Left forelimb (tissue), 1 donor: ENCODE measurements around the gene ZNF691.
"Not testable (repeated sequence)": the region's sequence is repeated elsewhere in the genome, so short reads cannot be mapped to it uniquely, and the experiment has no call there.

Source experiments
- DNase-seq: peaks from one replicate; pipeline ENCODE4 v3.0.0-alpha.2; 2018; ENCODE audit warnings: low spot score

ZNF691 gene

DNA sequence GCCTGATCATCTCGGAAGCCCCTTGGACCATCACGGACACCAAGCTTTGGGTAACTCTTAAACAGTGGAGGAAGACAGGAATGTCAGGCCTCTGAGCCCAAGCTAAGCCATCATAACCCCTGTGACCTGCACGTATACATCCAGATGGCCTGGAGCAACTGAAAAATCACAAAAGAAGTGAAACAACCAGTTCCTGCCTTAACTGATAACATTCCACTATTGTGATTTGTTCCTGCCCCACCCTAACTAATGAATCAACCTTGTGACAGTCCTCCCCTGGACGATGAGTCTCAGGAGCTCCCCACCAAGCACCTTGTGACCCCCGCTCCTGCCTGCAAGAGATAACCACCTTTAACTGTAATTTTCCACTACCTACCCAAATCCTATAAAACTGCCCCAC, 13.0 kb downstream of the ZNF691 start:
- DNase-seq: not testable (repeated sequence)

DNA sequence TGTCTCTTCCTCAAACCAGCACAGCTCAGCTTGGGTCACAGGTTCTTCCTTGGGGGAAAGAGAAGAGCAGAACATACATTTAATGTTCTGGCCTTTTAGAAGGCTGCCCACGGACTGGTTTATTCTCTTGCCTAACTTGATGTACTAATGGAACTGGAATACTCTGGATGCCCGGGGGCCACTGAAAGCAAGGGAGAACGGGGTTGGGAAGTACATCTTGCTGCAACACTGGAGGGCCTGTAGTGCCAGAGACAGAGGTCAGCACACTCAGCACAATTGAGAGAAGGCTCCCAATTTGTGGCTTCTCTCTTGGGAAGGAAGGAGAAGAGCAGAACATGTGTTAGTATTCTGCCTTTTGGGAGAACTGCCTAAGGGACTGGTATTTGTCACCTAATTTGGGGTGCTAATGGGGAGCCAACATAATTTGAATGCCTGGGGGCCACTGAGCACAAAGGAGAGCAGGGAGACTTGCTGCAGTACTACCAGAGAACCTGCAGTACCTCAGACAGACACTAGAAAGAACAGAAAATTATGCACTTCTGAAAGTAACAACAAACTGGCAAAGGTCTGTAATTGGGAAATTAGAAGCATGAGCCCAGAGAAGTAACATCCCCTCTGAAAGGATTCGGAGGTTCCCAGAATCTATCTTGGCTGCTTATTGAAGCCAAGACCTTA, 14.1 kb downstream of the ZNF691 start:
- no peak for DNase-seq

DNA sequence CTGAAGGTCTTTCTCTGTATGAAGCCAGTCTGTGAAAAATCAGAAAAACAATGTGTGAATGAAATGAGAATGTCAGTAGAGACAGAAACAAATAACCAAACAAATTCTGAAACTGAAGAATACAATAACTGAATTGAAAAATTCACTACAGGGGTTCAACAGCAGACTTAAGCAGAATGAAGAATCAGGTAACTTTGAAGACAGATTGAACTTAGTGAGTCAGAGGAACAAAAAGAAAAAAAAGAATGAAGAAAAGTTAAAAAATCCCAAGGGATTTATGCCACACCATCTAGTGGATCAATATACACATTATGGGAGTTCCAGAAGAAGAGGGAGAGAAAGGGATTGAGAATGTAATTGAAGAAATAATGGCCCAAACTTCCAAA, 14.6 kb downstream of the ZNF691 start:
- no peak for DNase-seq

DNA sequence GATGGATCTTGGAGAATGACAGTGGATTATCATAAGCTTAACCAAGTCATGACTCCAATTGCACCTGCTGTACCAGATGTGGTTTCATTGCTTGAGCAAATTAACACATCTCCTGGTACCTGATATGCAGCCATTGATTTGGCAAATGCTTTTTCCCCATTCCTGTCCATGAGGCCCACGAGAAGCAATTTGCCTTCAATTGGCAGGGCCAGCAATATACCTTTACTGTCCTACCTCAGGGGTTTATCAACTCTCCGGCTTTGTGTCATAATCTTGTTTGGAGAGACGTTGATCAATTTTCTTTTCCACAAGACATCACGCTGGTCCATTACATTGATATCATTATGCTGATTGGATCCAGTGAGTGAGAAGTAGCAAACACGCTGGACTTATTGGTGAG, 20.1 kb downstream of the ZNF691 start:
- no peak for DNase-seq

DNA sequence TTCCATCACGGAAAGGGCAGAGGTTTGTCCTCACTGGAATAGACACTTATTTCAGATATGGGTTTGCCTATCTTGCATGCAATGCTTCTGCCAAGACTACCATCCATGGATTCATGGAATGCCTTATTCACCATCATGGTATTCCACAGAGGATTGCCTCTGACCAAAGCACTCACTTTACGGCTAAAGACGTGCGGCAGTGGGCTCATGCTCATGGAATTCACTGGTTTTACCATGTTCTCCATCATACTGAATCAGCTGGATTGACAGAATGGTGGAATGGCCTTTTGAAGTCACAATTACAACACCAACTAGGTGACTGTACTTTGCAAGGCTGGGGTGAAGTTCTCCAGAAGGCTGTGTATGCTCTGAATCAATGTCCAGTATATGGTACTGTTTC, 22.1 kb downstream of the ZNF691 start:
- not testable (repeated sequence) for DNase-seq

- DNase-seq: not testable (repeated sequence)
Measured at GRCh38 chr1:42869254-42869653, 22.8 kb downstream of the ZNF691 start.

- not testable (repeated sequence) for DNase-seq
Measured at GRCh38 chr1:42869751-42870150, 23.3 kb downstream of the ZNF691 start.

DNA sequence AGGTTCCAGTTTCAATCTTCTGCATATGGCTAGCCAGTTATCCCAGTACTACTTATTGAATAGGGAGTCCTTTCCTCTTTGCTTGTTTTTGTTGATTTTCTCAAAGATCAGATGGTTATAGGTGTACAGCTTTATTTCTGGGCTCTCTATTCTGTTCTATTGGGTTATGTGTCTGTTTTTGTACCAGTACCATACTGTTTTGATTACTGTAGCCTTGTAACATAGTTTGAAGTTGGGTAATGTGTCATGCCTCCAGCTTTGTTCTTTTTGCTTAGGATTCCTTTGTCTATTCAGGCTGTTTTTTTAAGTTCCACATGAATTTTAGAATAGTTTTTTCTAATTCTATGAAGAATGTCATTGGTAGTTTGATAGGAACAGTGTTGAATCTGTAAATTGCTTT, 26.7 kb downstream of the ZNF691 start:
- not testable (repeated sequence) for DNase-seq

GRCh38 chr1:42873670-42874069, 27.3 kb downstream of the ZNF691 start:
- no peak for DNase-seq

DNA sequence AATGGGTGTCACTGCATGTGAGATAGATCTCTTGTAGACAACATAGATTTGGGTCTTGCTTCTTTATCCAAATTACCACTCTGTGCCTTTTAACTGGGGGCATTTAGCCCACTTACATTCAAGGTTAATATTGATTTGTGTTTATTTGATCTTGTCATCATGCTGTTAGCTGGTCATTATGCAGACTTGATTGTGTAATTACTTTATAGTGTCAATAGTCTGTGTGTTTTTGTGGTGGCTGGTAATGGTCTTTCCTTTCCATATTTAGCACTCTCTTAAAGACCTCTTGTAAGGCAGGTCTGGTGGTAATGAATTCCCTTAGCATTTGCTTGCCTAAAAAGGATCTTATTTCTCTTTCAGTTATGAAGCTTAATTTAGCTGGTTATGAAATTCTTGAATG, 29.6 kb downstream of the ZNF691 start:
- DNase-seq: no peak

- no peak for DNase-seq
Measured at GRCh38 chr1:42877380-42877779, 31.0 kb downstream of the ZNF691 start.

- DNase-seq: no peak
Measured at GRCh38 chr1:42880384-42880783, 34.0 kb downstream of the ZNF691 start.

DNA sequence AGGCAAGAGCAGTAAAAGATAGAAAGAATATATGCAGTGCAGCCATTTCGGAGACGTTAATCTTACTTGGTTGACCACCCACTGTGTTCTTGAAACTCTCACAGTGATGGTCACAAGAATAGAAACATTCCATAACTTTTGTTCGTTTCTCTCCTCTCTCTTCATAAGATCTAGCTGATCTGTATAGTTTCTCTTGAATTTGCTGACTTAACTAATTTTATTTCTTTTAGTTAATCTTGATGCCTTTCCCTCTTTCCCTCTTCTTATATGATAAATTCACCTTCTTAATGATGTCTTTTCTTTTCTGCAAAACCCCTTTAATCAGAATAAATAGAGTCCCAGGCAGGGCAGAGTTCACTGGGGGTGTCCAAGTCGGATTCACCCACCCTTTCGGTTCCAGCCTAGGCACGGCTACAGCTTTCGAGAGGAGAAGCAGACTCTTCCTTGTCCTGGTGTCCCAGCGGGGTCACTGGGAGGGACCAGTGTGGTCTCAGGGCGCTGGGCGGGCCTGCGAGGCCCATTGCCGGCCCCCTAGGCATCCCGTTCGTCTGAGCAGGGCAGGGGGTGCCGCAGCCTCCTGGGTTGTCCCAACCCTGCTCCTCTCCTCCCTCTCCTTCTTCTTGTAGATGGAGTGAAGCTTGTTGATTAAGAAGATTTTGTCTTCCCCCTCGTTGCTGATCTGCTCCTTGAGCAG, 39.8 kb downstream of the ZNF691 start:
- DNase-seq: no peak

DNA sequence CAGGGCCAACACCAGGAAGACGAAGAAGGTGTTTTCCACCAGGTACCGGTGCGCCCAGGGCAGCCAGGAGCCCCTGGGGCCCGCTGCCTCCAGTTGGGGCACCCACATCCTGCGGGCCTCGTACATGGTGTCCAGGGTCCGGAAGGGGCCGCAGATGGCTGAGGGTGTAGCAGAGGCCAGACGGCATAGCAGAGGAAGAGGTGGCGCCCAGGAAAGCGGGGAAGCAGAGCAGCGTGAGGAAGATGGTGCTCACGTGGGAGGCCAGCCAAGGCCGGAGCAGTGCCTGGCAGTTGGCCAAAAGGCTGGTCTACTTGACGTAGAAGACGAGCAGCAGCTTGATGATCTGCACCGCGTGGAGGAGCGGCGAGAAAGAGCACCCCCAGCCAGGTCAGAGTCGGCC, 40.4 kb downstream of the ZNF691 start:
- no peak for DNase-seq

DNA sequence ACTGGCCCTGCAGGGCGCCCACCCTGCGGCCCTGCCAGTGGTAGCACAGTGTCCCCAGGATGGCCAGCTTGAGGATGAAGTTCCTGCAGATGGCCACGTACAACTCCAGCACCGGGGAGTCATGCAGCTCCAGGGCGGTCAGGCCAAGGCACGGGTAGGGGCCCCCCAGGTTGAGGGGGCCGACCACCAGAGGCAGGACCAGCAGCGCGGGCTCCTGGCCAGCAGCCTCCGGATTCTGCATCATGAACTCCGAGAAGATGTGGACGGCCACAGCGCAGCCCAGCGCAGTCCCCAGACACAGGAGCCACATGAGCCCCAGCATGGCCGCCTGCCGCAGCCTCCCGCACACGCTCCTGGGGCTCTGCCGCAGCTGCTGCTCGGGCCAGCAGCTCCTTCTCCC, 41.0 kb downstream of the ZNF691 start:
- no peak for DNase-seq

GRCh38 chr1:42888013-42888633, 41.7 kb downstream of the ZNF691 start:
- DNase-seq: no peak

DNA sequence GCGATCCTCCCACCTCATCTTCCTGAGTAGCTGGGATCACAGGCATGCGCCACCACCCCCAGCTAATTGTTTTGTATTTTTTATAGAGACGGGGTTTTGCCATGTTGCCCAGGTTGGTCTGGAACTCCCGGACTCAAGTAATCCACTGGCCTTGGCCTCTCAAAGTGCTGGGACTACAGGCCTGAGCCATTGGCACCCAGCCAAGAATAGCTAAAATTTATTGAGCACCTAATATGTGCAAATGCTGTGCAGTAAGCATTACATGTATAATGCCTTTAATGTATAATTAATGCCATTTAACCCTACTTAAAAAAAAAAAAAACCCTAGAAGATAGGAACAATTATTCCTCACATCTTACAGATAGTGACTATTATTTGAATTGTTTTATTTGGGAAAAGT, 42.9 kb downstream of the ZNF691 start:
- no peak for DNase-seq

DNA sequence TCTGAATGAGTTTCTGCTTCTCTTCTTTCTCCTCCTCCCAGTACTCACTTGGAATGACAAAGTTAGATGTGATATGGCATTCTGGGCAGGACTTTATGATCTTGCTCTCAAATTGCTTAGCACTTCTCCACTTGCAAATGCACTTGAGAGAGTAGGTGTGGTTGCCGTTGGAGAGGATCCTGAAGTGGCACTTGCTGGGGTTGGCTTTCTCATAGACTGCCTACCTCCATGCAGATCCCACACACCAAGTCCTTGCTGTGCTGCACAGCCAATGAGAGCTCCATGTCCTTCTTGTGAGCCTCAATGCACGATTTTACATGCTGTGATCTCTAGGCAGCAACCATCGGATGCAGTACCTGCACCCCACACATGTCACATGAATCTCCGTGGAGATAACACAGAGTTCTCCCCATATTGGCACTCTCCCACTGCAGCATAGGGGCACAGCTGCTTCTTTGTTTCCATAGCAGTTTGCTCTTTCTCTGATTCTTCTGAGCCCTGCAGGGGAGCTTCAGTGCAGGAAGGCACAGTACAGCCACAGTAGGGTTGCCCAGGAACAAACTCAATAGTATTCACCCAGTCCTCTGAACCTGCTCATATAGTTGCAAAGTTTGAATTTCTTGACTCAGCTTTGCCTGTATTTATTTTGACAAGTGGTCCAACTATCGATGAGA, 45.2 kb downstream of the ZNF691 start:
- no peak for DNase-seq

GRCh38 chr1:42899960-42900359, 53.5 kb downstream of the ZNF691 start:
- DNase-seq: not testable (repeated sequence)
